ENCODE results near the gene PSMA5. TPM values are rescaled to one million over a fixed set of nuclear protein-coding genes. Genes with fewer than 3 reads are reported as not detected.

The PSMA5 gene
- total and polyA plus RNA-seq, 2 of the 13 experiments (the other 11 are each of a cell fraction or from before 2014, with no cell fraction given) = 140 to 169 TPM

DNA sequence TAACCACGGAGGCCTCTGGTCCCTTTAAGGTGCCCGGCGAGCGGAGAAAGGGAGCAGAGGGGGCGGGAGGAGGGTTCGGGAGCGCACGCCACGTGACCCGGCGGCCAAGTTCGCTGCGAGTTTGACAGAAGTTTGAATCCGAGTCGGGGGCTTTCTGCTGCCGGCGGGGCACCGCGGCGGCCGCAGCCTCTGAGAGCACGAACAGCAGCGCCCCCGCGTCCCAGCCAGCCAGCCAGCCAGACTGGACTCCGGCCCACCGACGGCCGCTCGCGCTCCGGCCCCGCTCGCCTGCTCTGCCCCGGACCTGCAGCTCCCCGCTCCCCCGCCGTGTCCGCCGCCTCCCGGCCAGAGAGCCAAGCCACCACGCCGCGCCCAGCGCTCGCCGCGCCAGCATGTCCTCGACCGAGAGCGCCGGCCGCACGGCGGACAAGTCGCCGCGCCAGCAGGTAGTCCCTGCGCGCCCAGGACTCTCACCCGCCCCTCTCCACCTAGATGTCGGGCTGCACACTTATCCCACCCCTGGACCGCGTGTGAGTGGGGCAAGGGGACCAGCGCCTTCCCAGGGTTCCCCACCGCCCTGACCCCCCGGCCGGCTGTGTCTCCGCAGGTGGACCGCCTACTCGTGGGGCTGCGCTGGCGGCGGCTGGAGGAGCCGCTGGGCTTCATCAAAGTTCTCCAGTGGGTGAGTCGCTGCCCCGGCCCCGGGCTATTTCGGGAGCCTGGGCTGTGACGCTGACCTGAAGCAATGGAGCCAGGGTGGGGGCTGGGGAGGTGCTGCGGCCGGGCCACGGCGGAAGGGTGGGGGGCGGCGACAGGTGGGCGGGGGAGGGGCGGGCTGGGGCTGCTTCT, 40.4 kb upstream of the PSMA5 start, which contains the start of gene SYPL2 (continued):
- TF ChIP-seq SALL2 (CRISPR knock-in tag; IDR thresholded peaks at IDR 0.05) (peak; percentile 36; the same call in 1 of the 2 replicates), ZNF678 (CRISPR knock-in tag; IDR thresholded peaks at IDR 0.05) (peak; percentile 52; the same call in 1 of the 2 replicates), MTF2 (CRISPR knock-in tag; IDR thresholded peaks at IDR 0.05; ENCODE audit: borderline replicate concordance) (peak; percentile 76; the same call in 1 of the 2 replicates), MED8 (CRISPR knock-in tag; IDR thresholded peaks at IDR 0.05; ENCODE audit: insufficient replicate concordance) (no peak), HNF1A (IDR thresholded peaks at IDR 0.05; ENCODE audit: low read depth) (no peak), HNF1A (CRISPR knock-in tag; IDR thresholded peaks at IDR 0.05; ENCODE audit: borderline replicate concordance) (0 out of 2 replicates have a peak, but pooled peaks have one; percentile 34), ZFX (CRISPR knock-in tag; IDR thresholded peaks at IDR 0.05; ENCODE audit: low read depth) (peak; percentile 29), ZNF674 (CRISPR knock-in tag; IDR thresholded peaks at IDR 0.05; ENCODE audit: low read depth) (no peak), NONO (IDR thresholded peaks at IDR 0.05) (no peak), NONO (CRISPR knock-in tag; conservative IDR thresholded peaks at IDR 0.05) (0 out of 2 replicates have a peak, but pooled peaks have one; percentile 24), HOXA3 (CRISPR knock-in tag; IDR thresholded peaks at IDR 0.05) (peak; percentile 52; the same call in 1 of the 2 replicates)
- TF ChIP-seq, protein P1, sequence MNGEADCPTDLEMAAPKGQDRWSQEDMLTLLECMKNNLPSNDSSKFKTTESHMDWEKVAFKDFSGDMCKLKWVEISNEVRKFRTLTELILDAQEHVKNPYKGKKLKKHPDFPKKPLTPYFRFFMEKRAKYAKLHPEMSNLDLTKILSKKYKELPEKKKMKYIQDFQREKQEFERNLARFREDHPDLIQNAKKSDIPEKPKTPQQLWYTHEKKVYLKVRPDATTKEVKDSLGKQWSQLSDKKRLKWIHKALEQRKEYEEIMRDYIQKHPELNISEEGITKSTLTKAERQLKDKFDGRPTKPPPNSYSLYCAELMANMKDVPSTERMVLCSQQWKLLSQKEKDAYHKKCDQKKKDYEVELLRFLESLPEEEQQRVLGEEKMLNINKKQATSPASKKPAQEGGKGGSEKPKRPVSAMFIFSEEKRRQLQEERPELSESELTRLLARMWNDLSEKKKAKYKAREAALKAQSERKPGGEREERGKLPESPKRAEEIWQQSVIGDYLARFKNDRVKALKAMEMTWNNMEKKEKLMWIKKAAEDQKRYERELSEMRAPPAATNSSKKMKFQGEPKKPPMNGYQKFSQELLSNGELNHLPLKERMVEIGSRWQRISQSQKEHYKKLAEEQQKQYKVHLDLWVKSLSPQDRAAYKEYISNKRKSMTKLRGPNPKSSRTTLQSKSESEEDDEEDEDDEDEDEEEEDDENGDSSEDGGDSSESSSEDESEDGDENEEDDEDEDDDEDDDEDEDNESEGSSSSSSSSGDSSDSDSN (CRISPR knock-in tag; IDR thresholded peaks at IDR 0.05) = peak; percentile 81; the same call in 1 of the 2 replicates
- TF ChIP-seq, protein P2, sequence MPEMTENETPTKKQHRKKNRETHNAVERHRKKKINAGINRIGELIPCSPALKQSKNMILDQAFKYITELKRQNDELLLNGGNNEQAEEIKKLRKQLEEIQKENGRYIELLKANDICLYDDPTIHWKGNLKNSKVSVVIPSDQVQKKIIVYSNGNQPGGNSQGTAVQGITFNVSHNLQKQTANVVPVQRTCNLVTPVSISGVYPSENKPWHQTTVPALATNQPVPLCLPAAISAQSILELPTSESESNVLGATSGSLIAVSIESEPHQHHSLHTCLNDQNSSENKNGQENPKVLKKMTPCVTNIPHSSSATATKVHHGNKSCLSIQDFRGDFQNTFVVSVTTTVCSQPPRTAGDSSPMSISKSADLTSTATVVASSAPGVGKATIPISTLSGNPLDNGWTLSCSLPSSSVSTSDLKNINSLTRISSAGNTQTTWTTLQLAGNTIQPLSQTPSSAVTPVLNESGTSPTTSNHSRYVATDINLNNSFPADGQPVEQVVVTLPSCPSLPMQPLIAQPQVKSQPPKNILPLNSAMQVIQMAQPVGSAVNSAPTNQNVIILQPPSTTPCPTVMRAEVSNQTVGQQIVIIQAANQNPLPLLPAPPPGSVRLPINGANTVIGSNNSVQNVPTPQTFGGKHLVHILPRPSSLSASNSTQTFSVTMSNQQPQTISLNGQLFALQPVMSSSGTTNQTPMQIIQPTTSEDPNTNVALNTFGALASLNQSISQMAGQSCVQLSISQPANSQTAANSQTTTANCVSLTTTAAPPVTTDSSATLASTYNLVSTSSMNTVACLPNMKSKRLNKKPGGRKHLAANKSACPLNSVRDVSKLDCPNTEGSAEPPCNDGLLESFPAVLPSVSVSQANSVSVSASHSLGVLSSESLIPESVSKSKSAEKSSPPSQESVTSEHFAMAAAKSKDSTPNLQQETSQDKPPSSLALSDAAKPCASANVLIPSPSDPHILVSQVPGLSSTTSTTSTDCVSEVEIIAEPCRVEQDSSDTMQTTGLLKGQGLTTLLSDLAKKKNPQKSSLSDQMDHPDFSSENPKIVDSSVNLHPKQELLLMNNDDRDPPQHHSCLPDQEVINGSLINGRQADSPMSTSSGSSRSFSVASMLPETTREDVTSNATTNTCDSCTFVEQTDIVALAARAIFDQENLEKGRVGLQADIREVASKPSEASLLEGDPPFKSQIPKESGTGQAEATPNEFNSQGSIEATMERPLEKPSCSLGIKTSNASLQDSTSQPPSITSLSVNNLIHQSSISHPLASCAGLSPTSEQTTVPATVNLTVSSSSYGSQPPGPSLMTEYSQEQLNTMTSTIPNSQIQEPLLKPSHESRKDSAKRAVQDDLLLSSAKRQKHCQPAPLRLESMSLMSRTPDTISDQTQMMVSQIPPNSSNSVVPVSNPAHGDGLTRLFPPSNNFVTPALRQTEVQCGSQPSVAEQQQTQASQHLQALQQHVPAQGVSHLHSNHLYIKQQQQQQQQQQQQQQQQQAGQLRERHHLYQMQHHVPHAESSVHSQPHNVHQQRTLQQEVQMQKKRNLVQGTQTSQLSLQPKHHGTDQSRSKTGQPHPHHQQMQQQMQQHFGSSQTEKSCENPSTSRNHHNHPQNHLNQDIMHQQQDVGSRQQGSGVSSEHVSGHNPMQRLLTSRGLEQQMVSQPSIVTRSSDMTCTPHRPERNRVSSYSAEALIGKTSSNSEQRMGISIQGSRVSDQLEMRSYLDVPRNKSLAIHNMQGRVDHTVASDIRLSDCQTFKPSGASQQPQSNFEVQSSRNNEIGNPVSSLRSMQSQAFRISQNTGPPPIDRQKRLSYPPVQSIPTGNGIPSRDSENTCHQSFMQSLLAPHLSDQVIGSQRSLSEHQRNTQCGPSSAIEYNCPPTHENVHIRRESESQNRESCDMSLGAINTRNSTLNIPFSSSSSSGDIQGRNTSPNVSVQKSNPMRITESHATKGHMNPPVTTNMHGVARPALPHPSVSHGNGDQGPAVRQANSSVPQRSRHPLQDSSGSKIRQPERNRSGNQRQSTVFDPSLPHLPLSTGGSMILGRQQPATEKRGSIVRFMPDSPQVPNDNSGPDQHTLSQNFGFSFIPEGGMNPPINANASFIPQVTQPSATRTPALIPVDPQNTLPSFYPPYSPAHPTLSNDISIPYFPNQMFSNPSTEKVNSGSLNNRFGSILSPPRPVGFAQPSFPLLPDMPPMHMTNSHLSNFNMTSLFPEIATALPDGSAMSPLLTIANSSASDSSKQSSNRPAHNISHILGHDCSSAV (CRISPR knock-in tag; IDR thresholded peaks at IDR 0.05; ENCODE audit: borderline replicate concordance) = no peak
